ENCODE results near the gene LRP2BP.

GRCh38 chr4:185318679-185319078 lies 77.0 kb downstream of the LRP2BP start:
- no peak for TF ChIP-seq POLR2A (IDR thresholded peaks at IDR 0.05; ENCODE audit: low read depth, low read length)
- no peak for TF ChIP-seq TAF1 (IDR thresholded peaks at IDR 0.05; ENCODE audit: low read depth, low read length)
- no peak for TF ChIP-seq POLR2AphosphoS5 (IDR thresholded peaks at IDR 0.05; ENCODE audit: low read depth, low read length)
- no peak for TF ChIP-seq SPI1 (IDR thresholded peaks at IDR 0.05; ENCODE audit: low read depth, low read length)
- TF ChIP-seq PAX5 (IDR thresholded peaks at IDR 0.05; ENCODE audit: insufficient read depth, low read length, severe bottlenecking), result no peak
- TF ChIP-seq POU2F2 (IDR thresholded peaks at IDR 0.05; ENCODE audit: low read depth, low read length), result no peak
